Measurements from ENCODE around the gene ITPR2.
"Not testable (repeated sequence)": the region's sequence is repeated elsewhere in the genome, so short reads cannot be mapped to it uniquely, and the experiment has no call there.

The ITPR2 gene

DNA sequence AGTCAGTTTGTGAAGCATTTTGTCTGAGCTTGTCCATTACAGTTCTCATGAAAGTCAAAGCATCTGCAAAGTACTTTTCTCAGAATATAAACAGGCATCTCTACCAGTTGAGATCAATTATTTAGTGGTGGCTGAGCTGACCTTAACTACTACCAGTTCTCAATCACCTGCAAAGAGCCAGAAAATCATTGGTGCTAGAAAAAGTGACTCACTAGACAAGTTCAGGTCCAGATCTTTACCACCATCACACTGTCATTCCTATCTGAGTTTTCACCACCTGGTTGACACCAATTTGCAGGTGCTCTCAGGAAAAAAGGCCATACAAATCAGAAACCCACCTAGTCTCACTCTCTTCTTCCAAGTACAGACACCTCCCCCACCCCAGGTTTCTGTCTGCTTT, 33.3 kb downstream of the ITPR2 start:
- Histone ChIP-seq H3K27ac (no peak overlapping the region), H3K4me3 (no peak overlapping the region)

DNA sequence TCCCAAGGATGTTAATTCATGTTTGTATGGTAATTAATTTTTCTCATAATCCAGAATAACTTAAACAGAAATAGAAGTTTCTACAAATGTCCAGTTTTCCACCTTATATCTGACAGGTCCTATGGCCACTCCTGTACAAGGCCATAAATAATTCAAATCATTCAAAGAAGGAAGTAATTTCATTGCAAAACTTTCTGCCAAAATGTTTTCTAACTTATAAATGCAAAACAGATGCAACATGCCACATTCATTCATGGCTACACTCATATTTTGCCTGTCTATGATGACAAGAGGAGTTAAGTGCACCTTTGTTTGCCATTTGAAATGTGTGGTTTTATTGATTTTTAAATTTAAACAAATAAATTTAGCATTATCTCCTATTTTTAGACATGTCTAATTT, 34.4 kb downstream of the ITPR2 start:
- H3K4me3 ChIP-seq, result no peak overlapping the region
- no peak overlapping the region for H3K27ac ChIP-seq

- Histone ChIP-seq H3K4me3 (no peak overlapping the region), H3K27ac (peak overlapping the region in 1 of 21 experiments; percentile 7)
These were observed 35.0 kb downstream of the ITPR2 start for GRCh38 chr12:26798023-26798422.

- peak overlapping the region in 1 of 21 experiments; percentile 26 for H3K27ac ChIP-seq
- H3K4me3 ChIP-seq, result no peak overlapping the region
These were observed 37.1 kb downstream of the ITPR2 start for GRCh38 chr12:26795910-26796309.

- no peak overlapping the region for H3K4me3 ChIP-seq
- H3K27ac ChIP-seq, result peak overlapping the region in 2 of 21 experiments; percentile 14 to 17
These were observed 41.6 kb downstream of the ITPR2 start for GRCh38 chr12:26791301-26791791.

- no peak overlapping the region for H3K4me3 ChIP-seq
- H3K27ac ChIP-seq, result peak overlapping the region in 3 of 21 experiments; percentile 5 to 17 (median 14)
These were observed 42.4 kb downstream of the ITPR2 start for GRCh38 chr12:26790645-26790994.

DNA sequence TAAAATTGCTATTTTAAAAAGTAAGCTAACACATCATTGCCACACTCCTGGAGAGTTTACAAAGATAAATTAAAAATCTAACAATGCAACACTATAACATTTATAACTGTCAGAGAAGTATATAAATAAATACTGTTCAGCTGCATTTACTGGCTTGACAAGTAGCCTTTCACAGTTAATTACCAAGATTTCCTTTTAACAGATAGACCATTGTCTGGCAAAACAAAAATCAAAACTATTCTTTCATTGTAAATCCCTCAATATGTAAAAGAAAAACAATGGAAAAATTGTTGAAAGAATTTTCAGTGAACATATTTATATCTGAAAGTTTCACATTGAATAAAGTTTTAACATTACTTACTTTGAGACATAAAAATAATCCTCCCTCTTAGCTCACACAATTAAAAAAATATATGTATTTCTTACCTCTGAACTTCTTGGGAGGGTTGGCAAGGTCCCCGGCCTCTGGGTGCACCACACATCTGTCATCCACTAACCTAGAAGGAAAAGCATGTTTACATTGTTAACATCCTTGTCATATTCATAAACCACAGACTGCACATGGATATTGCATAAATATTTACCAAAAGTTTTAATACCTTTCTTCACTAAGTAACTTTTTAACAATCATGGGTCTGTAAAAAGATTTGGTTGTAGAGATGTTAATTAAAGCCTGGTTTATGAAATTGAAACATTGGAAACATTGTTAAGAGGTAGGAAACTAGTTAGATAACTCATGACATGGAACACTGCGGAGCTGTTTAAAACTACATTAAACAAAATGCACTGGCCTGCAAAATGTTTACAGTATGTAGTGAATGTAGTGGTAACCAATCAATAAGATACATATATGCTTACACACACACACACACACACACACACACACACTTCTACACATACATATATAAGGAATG, 43.0 kb downstream of the ITPR2 start:
- H3K27ac ChIP-seq, result peak overlapping the region in 1 of 21 experiments; percentile 17

GRCh38 chr12:26786865-26787514, 46.0 kb downstream of the ITPR2 start:
- Histone ChIP-seq H3K4me3 (no peak overlapping the region), H3K27ac (peak overlapping the region in 10 of 21 experiments; percentile 10 to 74 (median 31))

More for the DNA sequence above, 43.0 kb downstream of the ITPR2 start:
- no peak overlapping the region for H3K4me3 ChIP-seq

GRCh38 chr12:26786491-26786864, 46.5 kb downstream of the ITPR2 start:
- no peak overlapping the region for H3K4me3 ChIP-seq
- H3K27ac ChIP-seq, result peak overlapping the region in 9 of 21 experiments; percentile 10 to 74 (median 32)

DNA sequence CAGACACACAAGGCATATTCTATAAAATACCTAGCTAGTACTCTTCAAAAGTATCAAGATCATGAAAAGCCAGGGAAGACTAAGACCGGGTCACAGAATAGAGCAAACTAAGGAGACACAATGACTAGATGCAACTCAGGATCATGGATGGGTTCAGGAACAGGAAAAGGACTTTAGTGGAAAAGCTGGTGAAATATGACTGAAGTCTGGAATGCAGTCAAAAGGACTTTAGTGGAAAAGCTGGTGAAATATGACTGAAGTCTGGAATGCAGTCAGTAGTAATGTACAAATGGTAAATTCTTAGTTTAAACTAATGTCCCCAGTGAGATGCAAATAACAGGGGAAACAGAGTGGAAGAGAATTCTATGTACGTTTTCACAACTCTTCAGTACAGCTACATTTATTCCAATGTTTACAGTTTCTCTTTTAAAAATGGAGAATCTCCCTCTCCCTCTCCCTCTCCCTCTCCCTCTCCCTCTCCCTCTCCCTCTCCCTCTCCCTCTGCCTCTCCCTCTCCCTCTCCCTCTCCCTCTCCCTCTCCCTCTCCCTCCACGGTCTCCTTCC, 49.1 kb downstream of the ITPR2 start:
- not testable (repeated sequence) for H3K4me3 ChIP-seq, H3K27ac ChIP-seq

DNA sequence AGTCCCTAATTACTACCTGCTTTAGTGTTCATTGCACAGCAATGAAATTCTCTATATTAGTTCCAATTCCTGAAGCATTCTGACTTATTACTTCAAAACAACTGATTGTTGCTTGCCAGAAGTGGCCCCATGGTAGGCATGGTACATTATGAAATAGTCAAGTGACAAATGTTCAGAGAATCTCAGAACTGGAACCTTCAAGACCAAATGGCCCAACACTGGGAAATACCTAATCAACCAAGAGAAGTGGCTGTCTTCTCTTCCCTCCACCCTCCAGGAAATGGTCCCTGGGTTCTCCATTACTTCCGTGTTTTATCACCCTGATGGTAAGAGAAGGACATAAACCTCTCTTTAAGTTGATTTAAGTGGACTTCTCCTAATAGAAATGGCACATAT, 49.9 kb downstream of the ITPR2 start:
- no peak overlapping the region for H3K4me3 ChIP-seq
- peak overlapping the region in 2 of 21 experiments; percentile 15 to 33 for H3K27ac ChIP-seq

DNA sequence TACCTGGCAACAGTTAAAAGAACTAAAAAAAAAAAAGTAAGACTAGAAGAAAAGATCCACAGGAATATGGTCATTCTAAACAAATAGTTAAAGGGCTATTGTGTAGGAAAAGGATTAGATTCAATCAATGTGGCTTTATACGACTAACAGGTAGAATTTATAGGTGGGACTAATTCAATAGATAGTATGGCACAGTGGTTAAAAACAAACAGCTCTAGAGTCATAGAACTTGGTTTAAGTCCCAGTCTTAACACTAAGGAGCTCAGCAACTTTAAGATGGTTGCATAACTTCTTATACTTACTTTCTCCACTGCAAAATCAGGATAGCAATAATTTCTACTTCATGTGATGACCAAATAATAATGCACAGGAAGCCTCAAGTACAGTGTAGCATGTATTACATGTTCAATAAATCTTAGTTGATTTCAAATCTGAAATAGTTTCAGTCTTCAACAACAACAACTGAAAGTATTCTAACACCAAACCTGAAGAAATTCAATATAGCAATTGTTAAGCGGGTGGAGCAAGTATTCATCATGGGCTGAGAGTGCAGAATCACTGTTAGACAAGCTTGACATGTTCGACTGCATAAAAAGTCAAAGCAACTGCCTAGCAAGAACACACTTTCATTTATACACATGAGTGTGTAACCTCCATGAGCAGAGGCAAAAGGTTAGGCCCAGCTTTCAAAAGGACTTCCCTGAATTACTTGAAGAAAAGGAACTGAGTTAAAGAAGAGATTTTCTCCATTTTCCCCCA, 50.4 kb downstream of the ITPR2 start:
- Histone ChIP-seq H3K27ac (peak overlapping the region in 2 of 21 experiments; percentile 15 to 33), H3K4me3 (no peak overlapping the region)

GRCh38 chr12:26780656-26781055, 52.3 kb downstream of the ITPR2 start:
- not testable (repeated sequence) for H3K27ac ChIP-seq

GRCh38 chr12:26778173-26778775, 54.7 kb downstream of the ITPR2 start:
- H3K27ac ChIP-seq, result not testable (repeated sequence)

More at GRCh38 chr12:26780656-26781055, 52.3 kb downstream of the ITPR2 start:
- H3K4me3 ChIP-seq, result not testable (repeated sequence)

DNA sequence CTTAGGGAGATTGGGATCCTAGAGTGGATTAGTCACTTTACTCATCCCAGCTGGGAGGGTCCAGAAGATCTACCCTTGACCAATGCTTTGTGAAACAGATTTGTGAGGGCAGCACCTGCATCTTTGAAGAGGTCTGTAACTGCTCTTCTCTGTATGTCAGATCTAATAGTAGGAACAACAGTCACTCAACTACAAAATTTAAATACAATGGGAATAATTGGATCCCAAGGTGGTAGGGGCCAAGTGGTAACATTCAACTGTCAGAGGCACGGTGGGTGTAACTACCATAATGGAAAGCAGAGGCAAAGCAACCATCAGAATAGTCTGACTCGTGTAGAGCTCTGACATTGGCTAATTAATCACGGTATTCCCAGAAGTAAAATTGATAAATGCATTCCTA, 55.8 kb downstream of the ITPR2 start:
- Histone ChIP-seq H3K27ac (no peak overlapping the region), H3K4me3 (no peak overlapping the region)

More at GRCh38 chr12:26778173-26778775, 54.7 kb downstream of the ITPR2 start:
- H3K4me3 ChIP-seq, result not testable (repeated sequence)

- H3K27ac ChIP-seq, H3K4me3 ChIP-seq: not testable (repeated sequence)
These were observed 57.0 kb downstream of the ITPR2 start for GRCh38 chr12:26775991-26776390.

DNA sequence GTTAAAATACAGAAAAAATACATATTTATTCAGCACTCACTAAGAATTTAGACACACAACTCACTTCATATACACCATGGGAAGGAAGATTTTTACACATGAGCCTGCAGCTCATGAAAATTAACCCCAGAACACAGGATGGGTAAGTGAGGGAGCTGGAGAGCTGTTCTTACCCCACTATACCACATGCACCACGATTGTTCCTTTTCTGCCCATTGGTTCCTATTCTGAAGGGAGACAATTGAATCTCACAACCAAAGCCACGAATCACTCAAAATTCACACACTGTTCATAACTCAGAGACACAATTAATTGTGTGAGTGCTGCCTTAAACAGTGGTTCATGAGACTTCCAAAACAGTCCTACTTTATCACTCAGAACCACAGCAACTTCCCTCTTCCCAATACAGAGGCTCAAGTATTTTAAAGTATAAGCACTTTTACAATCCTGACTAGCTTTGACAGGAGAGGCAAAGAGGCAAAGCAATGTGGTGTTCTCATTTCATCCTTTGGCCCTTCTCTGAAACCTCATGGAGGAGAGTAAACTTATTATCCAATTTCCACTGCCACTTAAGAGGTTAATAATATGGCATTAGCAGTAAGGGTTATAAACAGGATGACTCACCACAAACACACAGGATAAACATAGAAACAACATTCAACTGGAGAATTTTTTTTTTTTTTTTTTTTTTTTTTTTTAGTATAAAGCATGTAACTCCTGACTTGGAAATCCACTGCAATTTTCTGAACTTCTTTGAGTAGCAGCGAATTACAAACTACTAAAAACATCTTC, 59.5 kb downstream of the ITPR2 start:
- no peak overlapping the region for H3K27ac ChIP-seq
- no peak overlapping the region for H3K4me3 ChIP-seq

- Histone ChIP-seq H3K4me3 (no peak overlapping the region), H3K27ac (no peak overlapping the region)
These were observed 61.1 kb downstream of the ITPR2 start for GRCh38 chr12:26771861-26772260.
